Mesothelial cell of epicardium (in vitro differentiated cells): Measurements from ENCODE around the gene HNRNPA0. TPM values are rescaled to one million over a fixed set of nuclear protein-coding genes. Genes with fewer than 3 reads are reported as not detected.
"Not testable (repeated sequence)": the region's sequence is repeated elsewhere in the genome, so short reads cannot be mapped to it uniquely, and the experiment has no call there.

Source experiments
- DNase-seq, 2 experiments: peaks; one replicate each; pipeline ENCODE4 v3.0.0; 2021; ENCODE audit warnings: low spot score in 2 of 2; ENCODE audit not compliant: unreplicated experiment in 2 of 2
- H3K27ac Mint-ChIP-seq: 2 replicates; pipeline ENCODE4 v1.8.0; 2021; ENCODE audit warnings: mixed read lengths
- H3K27me3 Mint-ChIP-seq: 2 replicates; pipeline ENCODE4 v1.8.0; 2021; ENCODE audit warnings: low read depth, mixed read lengths
- H3K36me3 Mint-ChIP-seq: 2 replicates; pipeline ENCODE4 v1.8.0; 2021; ENCODE audit warnings: mixed read lengths
- H3K4me1 Mint-ChIP-seq: 2 replicates; pipeline ENCODE4 v1.8.0; 2021; ENCODE audit warnings: mixed read lengths
- H3K4me3 Mint-ChIP-seq: 2 replicates; pipeline ENCODE4 v1.8.0; 2021; ENCODE audit warnings: mild to moderate bottlenecking, moderate library complexity, mixed read lengths
- H3K9me3 Mint-ChIP-seq: 2 replicates; pipeline ENCODE4 v1.8.0; 2021; ENCODE audit warnings: mixed read lengths
- CTCF ChIP-seq: fragments of 200-600 bp; sonication (generic); IDR thresholded peaks from one replicate; pipeline ENCODE4 v1.5.0; 2021; ENCODE audit warnings: antibody characterized with exemption; ENCODE audit not compliant: unreplicated experiment
- total RNA-seq: library from RNA; stranded (reverse); gene quantifications from 3 replicates; pipeline ENCODE4 v1.2.1, GENCODE V29; 2021

HNRNPA0 gene
- total RNA-seq, 1 donor from 2014 or later, result 68.6 TPM

- Mint-ChIP-seq H3K4me1 (peaks cover 12% of the 10 kb centered on the region), H3K27me3 (peaks cover 9% of the 10 kb centered on the region), H3K4me3 (no peak overlapping the region), H3K9me3 (peaks cover 4% of the 10 kb centered on the region), H3K36me3 (peaks cover 2% of the 10 kb centered on the region), H3K27ac (no peak overlapping the region)
- TF ChIP-seq CTCF, result no peak
- no peak for DNase-seq
These were observed 38.1 kb upstream of the HNRNPA0 start for GRCh38 chr5:137792303-137792702.

GRCh38 chr5:137791799-137792198 lies 37.6 kb upstream of the HNRNPA0 start:
- Mint-ChIP-seq H3K4me3 (no peak overlapping the region), H3K27ac (no peak overlapping the region), H3K27me3 (peaks cover 14% of the 10 kb centered on the region), H3K9me3 (peaks cover 4% of the 10 kb centered on the region), H3K4me1 (peaks cover 12% of the 10 kb centered on the region), H3K36me3 (peaks cover 2% of the 10 kb centered on the region)
- DNase-seq, result no peak
- TF ChIP-seq CTCF, result no peak

- Mint-ChIP-seq H3K9me3 (peaks cover 4% of the 10 kb centered on the region), H3K4me1 (peaks cover 10% of the 10 kb centered on the region), H3K27ac (no peak overlapping the region), H3K27me3 (peaks cover 18% of the 10 kb centered on the region), H3K36me3 (peaks cover 2% of the 10 kb centered on the region), H3K4me3 (no peak overlapping the region)
- DNase-seq, result no peak
- TF ChIP-seq CTCF, result no peak
These were observed 37.2 kb upstream of the HNRNPA0 start for GRCh38 chr5:137791387-137791786.

GRCh38 chr5:137788560-137788959 lies 34.4 kb upstream of the HNRNPA0 start:
- not testable (repeated sequence) for H3K4me1 Mint-ChIP-seq, H3K36me3 Mint-ChIP-seq, H3K4me3 Mint-ChIP-seq, DNase-seq, H3K27ac Mint-ChIP-seq
- H3K9me3 Mint-ChIP-seq, result peaks cover 22% of the 10 kb centered on the region
- H3K27me3 Mint-ChIP-seq, result peaks cover 35% of the 10 kb centered on the region

- Mint-ChIP-seq H3K4me3 (no peak overlapping the region), H3K27me3 (peaks cover 33% of the 10 kb centered on the region)
These were observed 28.9 kb upstream of the HNRNPA0 start for GRCh38 chr5:137782984-137783536.

GRCh38 chr5:137782055-137782454 lies 27.9 kb upstream of the HNRNPA0 start:
- H3K4me1 Mint-ChIP-seq, result no peaks in the 10 kb centered on the region
- no peak overlapping the region for H3K27ac Mint-ChIP-seq
- peaks cover 24% of the 10 kb centered on the region for H3K27me3 Mint-ChIP-seq
- H3K9me3 Mint-ChIP-seq, result peaks cover 17% of the 10 kb centered on the region
- H3K36me3 Mint-ChIP-seq, result peaks cover 2% of the 10 kb centered on the region
- DNase-seq, result no peak
- H3K4me3 Mint-ChIP-seq, result no peak overlapping the region
- TF ChIP-seq CTCF, result no peak

More at GRCh38 chr5:137782984-137783536, 28.9 kb upstream of the HNRNPA0 start:
- TF ChIP-seq CTCF, result no peak
- peaks cover 2% of the 10 kb centered on the region for H3K36me3 Mint-ChIP-seq
- no peaks in the 10 kb centered on the region for H3K4me1 Mint-ChIP-seq
- peaks cover 18% of the 10 kb centered on the region for H3K9me3 Mint-ChIP-seq
- no peak for DNase-seq
- H3K27ac Mint-ChIP-seq, result no peak overlapping the region
